Prostate gland (tissue), 2 donors: ENCODE data around the gene NPHS1.

Experiments
- POLR2A ChIP-seq: fragments of 450-650 bp; IDR thresholded peaks from one replicate; pipeline ENCODE4 v1.6.1; 2016; ENCODE audit warnings: antibody characterized with exemption, mild to moderate bottlenecking
- TF ChIP-seq, protein P1 (sequence below), 4 experiments: fragments of 200-600 bp in 2 of 4; fragments of 450-650 bp in 2 of 4; sonication (generic) in 2 of 4; IDR thresholded peaks; 1 replicate in 3 of 4; 2 replicates in 1 of 4; pipeline ENCODE4 v1.5.1; 2016 to 2019; ENCODE audit warnings: antibody characterized with exemption in 4 of 4, mild to moderate bottlenecking in 2 of 4, moderate library complexity in 2 of 4

DNA sequence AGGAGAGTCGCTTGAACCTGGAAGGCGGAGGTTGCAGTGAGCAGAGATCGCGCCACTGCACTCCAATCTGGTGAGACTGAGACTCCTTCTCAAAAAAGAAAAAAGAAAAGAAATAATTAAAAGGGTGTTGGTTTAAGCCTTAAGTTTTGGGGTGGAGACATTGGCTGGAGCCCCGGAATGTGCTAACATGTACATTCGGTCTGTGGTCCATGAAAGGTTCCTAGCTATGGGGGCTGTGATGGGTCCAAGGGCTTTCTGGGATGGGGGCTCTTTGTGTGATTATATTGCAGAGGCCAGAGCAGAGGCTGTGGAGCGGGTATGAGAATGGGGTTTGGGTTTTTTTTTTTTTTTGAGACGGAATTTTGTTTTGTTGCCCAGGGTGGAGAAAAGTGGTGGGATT, 33.6 kb upstream of the NPHS1 start:
- TF ChIP-seq, protein P1, sequence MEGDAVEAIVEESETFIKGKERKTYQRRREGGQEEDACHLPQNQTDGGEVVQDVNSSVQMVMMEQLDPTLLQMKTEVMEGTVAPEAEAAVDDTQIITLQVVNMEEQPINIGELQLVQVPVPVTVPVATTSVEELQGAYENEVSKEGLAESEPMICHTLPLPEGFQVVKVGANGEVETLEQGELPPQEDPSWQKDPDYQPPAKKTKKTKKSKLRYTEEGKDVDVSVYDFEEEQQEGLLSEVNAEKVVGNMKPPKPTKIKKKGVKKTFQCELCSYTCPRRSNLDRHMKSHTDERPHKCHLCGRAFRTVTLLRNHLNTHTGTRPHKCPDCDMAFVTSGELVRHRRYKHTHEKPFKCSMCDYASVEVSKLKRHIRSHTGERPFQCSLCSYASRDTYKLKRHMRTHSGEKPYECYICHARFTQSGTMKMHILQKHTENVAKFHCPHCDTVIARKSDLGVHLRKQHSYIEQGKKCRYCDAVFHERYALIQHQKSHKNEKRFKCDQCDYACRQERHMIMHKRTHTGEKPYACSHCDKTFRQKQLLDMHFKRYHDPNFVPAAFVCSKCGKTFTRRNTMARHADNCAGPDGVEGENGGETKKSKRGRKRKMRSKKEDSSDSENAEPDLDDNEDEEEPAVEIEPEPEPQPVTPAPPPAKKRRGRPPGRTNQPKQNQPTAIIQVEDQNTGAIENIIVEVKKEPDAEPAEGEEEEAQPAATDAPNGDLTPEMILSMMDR (IDR thresholded peaks at IDR 0.05): no peak
- TF ChIP-seq POLR2A: no peak
